Esophagus muscularis mucosa (tissue), 4 donors: ENCODE measurements around the gene PCMT1. TPM values are rescaled to one million over a fixed set of nuclear protein-coding genes. Genes with fewer than 3 reads are reported as not detected.
"Not testable (repeated sequence)": the region's sequence is repeated elsewhere in the genome, so short reads cannot be mapped to it uniquely, and the experiment has no call there.

Experiments
- DNase-seq: peaks from one replicate; pipeline ENCODE4 v3.0.0-alpha.2; 2017; ENCODE audit errors: extremely low spot score
- H3K27ac ChIP-seq, 4 donors: fragments of 200-600 bp; sonication (generic); replicated peaks in 1 of 4; 1 replicate in 3 of 4; 2 replicates in 1 of 4; pipeline ENCODE4 v1.5.1; 2016 to 2019; ENCODE audit warnings: mild to moderate bottlenecking in 1 of 4
- H3K27me3 ChIP-seq, 4 donors: fragments of 200-600 bp; sonication (generic); one replicate each; pipeline versions ENCODE4 v1.5.1 to v1.6.0; 2016 to 2019
- H3K36me3 ChIP-seq, 4 donors: fragments of 200-600 bp; sonication (generic); one replicate each; pipeline ENCODE4 v1.5.1; 2016 to 2019
- H3K4me1 ChIP-seq, 4 donors: fragments of 200-600 bp; sonication (generic); one replicate each; pipeline ENCODE4 v1.5.1; 2016 to 2019
- H3K4me3 ChIP-seq, 4 donors: fragments of 200-600 bp; sonication (generic); 1 replicate in 2 of 4; 2 replicates in 2 of 4; pipeline ENCODE4 v1.5.1; 2016 to 2019; ENCODE audit warnings: mild to moderate bottlenecking in 4 of 4, moderate library complexity in 1 of 4
- H3K9me3 ChIP-seq, 4 donors: fragments of 200-600 bp; sonication (generic); 1 replicate in 3 of 4; 2 replicates in 1 of 4; pipeline ENCODE4 v1.5.1; 2016 to 2019
- EP300 ChIP-seq: sonication (generic); formaldehyde crosslinking; IDR thresholded peaks from one replicate; pipeline ENCODE4 v1.6.1; 2017; ENCODE audit warnings: antibody characterized with exemption
- POLR2A ChIP-seq: fragments of 450-650 bp; IDR thresholded peaks from one replicate; pipeline ENCODE4 v1.6.1; 2017; ENCODE audit warnings: antibody characterized with exemption, moderate library complexity, mild to moderate bottlenecking, low read depth
- POLR2AphosphoS5 ChIP-seq, 2 donors: sonication (generic); formaldehyde crosslinking; IDR thresholded peaks; one replicate each; pipeline ENCODE4 v1.6.1; 2017; ENCODE audit warnings: antibody characterized with exemption in 2 of 2
- WGBS: methylation state at CpG from one replicate; pipeline ENCODE4 v1.1.5; 2018; 5-methylcytosine and 5-hydroxymethylcytosine counted together
- intact Hi-C: fragments of 100-400 bp; cut with DNase I; formaldehyde crosslinking; loops from one replicate; pipeline ENCODE4 v1.15.1; 2023
- total RNA-seq, 4 donors: library from RNA; depleted of rRNA; stranded (reverse); fragments of >200 nt; gene quantifications; one replicate each; pipeline versions ENCODE4 v1.1.0 to v1.2.1, GENCODE V29; 2016
- TF ChIP-seq, protein P1 (sequence below), 3 experiments: fragments of 200-600 bp in 2 of 3; fragments of 450-650 bp in 1 of 3; sonication (generic) in 2 of 3; IDR thresholded peaks; one replicate each; pipeline ENCODE4 v1.5.1; 2017 to 2019; ENCODE audit warnings: antibody characterized with exemption in 3 of 3, mild to moderate bottlenecking in 2 of 3, moderate library complexity in 1 of 3

Gene PCMT1
- total RNA-seq, 4 donors from 2014 or later: 93.9 to 111 (median 107) TPM

DNA sequence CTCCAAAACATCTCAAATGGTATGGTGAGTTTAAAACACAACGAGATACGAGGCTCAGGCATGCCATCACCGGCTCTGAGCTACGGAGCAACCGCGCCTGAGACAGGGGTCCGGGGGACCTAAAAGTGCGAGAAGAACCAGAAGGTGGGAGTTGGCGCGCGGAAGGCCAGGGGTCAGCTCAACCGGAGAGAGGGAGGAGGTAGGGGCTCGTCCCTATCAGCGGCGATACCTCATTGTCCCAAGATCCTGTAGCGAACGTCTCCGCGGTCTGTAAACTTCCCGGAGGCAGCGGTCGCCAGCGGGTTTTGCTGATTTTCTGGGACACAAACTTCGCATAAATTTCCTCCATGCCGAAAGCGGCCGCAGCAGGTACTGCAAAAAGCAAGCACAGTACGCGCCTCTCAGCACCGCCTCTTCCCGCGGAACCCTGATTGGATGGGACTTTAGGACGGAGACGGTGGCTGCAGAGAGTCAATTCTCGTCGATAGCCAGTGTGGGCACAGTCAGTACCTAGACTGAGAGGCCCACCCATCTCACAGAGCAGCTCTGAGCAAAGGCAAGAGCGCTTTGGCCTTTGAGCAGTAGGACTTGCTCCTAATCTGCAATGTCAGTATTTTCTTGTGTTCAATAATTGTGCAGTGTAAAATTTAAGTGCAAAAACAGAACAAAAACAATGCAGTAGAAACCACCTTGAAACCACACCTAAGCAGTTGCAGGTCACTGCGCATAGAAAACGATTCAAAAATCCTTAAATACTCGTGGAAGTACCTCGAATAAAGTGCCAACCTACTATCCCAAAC, 3.2 kb upstream of the PCMT1 start, which contains the start of gene NUP43:
Gene NUP43 (minus strand): TSS at position 383 of the 800 bp plus-strand sequence. CDS start 34 bp downstream, at position 349.
- WGBS: 19% methylated on average over 13 of the region's 41 CpGs
- Histone ChIP-seq H3K4me1 (peaks cover 22 to 44% (median 40%) of the 10 kb centered on the region in 4 donors), H3K9me3 (no peaks in the 10 kb centered on the region), H3K4me3 (peak within 1 kb of the TSS; percentile 71 to 84 (median 84)), H3K27ac (peak within 1 kb of the TSS; percentile 67 to 87 (median 80)), H3K36me3 (peaks cover 15 to 27% (median 21%) of the 10 kb centered on the region in 4 donors), H3K27me3 (no peaks in the 10 kb centered on the region)
- TF ChIP-seq POLR2AphosphoS5 (IDR thresholded peaks at IDR 0.05) (peak; percentile 83 to 92), POLR2A (no peak), EP300 (no peak)
- TF ChIP-seq, protein P1, sequence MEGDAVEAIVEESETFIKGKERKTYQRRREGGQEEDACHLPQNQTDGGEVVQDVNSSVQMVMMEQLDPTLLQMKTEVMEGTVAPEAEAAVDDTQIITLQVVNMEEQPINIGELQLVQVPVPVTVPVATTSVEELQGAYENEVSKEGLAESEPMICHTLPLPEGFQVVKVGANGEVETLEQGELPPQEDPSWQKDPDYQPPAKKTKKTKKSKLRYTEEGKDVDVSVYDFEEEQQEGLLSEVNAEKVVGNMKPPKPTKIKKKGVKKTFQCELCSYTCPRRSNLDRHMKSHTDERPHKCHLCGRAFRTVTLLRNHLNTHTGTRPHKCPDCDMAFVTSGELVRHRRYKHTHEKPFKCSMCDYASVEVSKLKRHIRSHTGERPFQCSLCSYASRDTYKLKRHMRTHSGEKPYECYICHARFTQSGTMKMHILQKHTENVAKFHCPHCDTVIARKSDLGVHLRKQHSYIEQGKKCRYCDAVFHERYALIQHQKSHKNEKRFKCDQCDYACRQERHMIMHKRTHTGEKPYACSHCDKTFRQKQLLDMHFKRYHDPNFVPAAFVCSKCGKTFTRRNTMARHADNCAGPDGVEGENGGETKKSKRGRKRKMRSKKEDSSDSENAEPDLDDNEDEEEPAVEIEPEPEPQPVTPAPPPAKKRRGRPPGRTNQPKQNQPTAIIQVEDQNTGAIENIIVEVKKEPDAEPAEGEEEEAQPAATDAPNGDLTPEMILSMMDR (IDR thresholded peaks at IDR 0.05): peak; percentile 51 to 75 (median 66)
- intact Hi-C loops: no loop called here
- peak; percentile 96 for DNase-seq

DNA sequence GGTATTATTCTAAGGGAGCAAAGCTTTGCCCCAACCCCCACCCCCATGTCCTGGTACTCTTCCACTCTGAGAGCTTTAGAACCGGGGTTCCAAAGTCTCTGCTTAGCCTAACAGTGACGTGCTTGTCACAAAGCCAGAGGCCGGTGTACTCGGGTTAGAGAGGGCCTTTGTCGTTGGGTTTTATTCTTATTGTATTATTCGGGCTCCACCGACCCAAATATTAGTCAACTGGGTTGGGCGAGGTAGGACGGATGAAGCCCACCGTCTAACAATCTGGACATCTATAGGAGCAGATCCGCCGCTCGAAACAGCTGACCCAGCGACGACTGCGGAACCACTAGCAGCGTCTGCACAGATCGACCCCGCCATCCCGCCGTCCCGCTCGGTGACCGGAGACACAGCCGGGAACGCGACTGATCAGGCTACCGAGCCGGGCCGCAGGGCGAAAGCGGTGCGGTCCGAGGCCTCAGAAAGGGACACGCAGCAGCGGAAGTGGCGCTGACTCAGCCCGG, 403 bp upstream of the PCMT1 start:
- 0% methylated on average over 4 of the region's 38 CpGs for WGBS
- H3K27me3 ChIP-seq, DNase-seq, H3K9me3 ChIP-seq, intact Hi-C loops, H3K36me3 ChIP-seq: not testable (repeated sequence)
- Histone ChIP-seq H3K4me3 (peak overlapping the region; percentile 95 to 98 (median 96)), H3K27ac (peak overlapping the region; percentile 90 to 95 (median 92)), H3K4me1 (peaks cover 26 to 64% (median 60%) of the 10 kb centered on the region in 4 donors)

DNA sequence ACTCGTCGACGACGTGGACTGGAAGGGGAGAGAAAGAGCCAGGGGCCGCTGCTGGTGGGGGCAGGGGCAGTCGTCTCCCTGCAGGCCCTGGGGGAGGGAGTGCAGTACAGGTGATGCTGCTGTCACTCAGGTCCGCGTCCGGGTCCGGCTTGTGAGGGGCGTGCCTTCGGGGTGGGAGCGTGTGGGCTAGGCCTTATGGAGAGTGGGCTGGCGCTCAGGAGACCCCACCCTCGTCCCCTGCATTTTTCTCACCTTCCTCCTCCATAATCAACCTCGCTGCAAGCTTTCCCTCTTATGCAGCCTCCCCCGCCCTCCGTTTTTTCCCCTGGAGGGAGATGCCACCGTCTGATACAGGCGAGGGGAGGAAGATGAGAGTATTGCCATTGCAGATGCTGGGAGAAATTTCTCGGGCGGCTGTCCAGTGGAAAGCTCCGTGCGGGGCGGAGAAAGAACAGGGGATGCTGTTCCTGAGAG, 632 bp downstream of the PCMT1 start:
- Histone ChIP-seq H3K27me3 (no peaks in the 10 kb centered on the region), H3K36me3 (no peaks in the 10 kb centered on the region), H3K4me1 (peaks cover 26 to 60% (median 53%) of the 10 kb centered on the region in 4 donors), H3K9me3 (no peaks in the 10 kb centered on the region), H3K27ac (peak overlapping the region; percentile 90 to 95 (median 92)), H3K4me3 (peak overlapping the region; percentile 95 to 98 (median 96))
- DNase-seq: peak; percentile 92
- WGBS: under 1% methylated on average over 22 of the region's 25 CpGs
- TF ChIP-seq EP300 (no peak), POLR2AphosphoS5 (IDR thresholded peaks at IDR 0.05) (no peak), POLR2A (no peak)
- TF ChIP-seq, protein P1 (IDR thresholded peaks at IDR 0.05): no peak
- intact Hi-C loops: no loop called here

DNA sequence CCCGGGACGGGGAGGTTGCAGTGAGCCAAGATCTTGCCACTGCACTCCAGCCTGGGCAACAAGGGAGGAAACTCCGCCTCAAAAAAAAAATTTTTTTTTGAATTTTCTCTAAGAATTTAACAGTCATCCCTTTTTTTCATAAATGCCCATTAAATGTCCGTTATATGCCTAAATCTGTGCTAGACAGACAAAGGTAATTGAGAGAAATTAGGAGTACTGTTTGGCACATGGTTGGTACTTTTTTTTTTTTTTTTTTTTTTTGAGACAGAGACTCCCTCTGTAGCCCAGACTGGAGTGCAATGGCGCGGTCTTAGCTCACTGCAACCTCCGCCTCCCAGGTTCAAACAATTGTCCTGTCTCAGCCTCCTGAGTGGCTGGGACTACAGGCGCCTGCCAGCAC, 1.7 kb downstream of the PCMT1 start:
- no peak for DNase-seq
- TF ChIP-seq, protein P1 (IDR thresholded peaks at IDR 0.05): no peak
- TF ChIP-seq EP300: no peak
- no peak for TF ChIP-seq POLR2AphosphoS5 (IDR thresholded peaks at IDR 0.05)
- TF ChIP-seq POLR2A: no peak
- Histone ChIP-seq H3K9me3 (no peaks in the 10 kb centered on the region), H3K27me3 (no peaks in the 10 kb centered on the region), H3K4me3 (no peak overlapping the region), H3K36me3 (no peaks in the 10 kb centered on the region), H3K27ac (no peak overlapping the region), H3K4me1 (peaks cover 20 to 61% (median 45%) of the 10 kb centered on the region in 4 donors)
- WGBS: 79% methylated on average over 8 of the region's 8 CpGs
- intact Hi-C loops: no loop called here

DNA sequence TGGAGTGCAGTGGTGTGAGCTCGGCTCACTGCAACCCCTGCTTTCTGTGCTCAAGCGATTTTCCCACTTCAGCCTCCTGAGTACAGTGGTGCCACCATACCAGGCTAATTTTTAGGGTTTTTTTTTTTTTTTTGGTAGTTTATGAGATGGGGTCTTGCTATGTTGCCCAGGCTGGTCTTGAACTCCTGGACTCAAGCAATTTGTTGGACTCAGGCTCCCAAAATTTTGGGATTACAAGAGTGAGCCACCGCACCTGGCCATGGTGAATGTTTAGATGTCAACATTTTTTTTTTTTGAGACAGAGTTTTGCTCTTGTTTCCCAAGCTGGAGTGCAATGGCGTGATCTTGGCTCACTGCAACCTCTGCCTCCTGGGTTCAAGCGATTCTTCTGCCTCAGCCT, 2.4 kb downstream of the PCMT1 start:
- WGBS: over 99% methylated on average over 5 of the region's 5 CpGs
- H3K27me3 ChIP-seq, H3K4me3 ChIP-seq, H3K27ac ChIP-seq, intact Hi-C loops, DNase-seq, H3K36me3 ChIP-seq, H3K9me3 ChIP-seq: not testable (repeated sequence)
- peaks cover 15 to 57% (median 39%) of the 10 kb centered on the region in 4 donors for H3K4me1 ChIP-seq
